ENCODE measurements around the gene SLC25A4. TPM values are rescaled to one million over a fixed set of nuclear protein-coding genes. Genes with fewer than 3 reads are reported as not detected.
A peak's percentile ranks its signal among the peaks of the same experiment; 100 is the strongest.
"Not testable (repeated sequence)": the region's sequence is repeated elsewhere in the genome, so short reads cannot be mapped to it uniquely, and the experiment has no call there.

Gene SLC25A4
- total RNA-seq, 1 experiment from 2014 or later: 11.0 TPM

DNA sequence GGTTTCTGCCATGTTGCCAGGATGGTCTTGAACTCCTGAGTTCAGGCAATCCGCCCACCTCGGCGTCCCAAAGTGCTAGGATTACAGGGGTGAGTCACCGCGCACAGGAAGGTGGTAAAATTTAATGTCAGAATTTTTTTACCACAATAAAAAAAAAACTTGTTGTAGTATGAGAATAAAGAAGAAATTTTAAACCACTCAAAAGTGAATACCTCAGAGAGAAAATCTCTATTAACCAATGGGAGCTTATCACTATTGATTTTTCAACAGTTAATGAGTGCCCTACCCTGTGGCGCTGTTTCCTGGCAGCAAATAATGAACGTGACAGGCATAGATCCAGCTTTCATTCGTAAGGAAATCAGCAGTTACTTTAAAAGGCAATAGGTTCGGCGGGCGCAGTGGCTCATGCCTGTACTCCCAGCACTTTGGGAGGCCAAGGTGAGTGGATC lies 32.7 kb upstream of the SLC25A4 start:
- H3K4me3 ChIP-seq: no peak overlapping the region
- H3K36me3 ChIP-seq: no peaks in the 10 kb centered on the region
- H3K27me3 ChIP-seq: no peaks in the 10 kb centered on the region
- no peak overlapping the region for H3K27ac ChIP-seq
- no peaks in the 10 kb centered on the region for H3K9me3 ChIP-seq (replicated peaks)
- H3K4me1 ChIP-seq: no peaks in the 10 kb centered on the region
- no peak for DNase-seq

- H3K36me3 ChIP-seq: no peaks in the 10 kb centered on the region
- peak; percentile 24 to 48 for DNase-seq
- no peaks in the 10 kb centered on the region for H3K4me1 ChIP-seq
- H3K9me3 ChIP-seq (replicated peaks): no peaks in the 10 kb centered on the region
- H3K27ac ChIP-seq: no peak overlapping the region
- no peaks in the 10 kb centered on the region for H3K27me3 ChIP-seq
- no peak overlapping the region for H3K4me3 ChIP-seq
Observed at GRCh38 chr4:185112104-185112503, 31.0 kb upstream of the SLC25A4 start.

DNA sequence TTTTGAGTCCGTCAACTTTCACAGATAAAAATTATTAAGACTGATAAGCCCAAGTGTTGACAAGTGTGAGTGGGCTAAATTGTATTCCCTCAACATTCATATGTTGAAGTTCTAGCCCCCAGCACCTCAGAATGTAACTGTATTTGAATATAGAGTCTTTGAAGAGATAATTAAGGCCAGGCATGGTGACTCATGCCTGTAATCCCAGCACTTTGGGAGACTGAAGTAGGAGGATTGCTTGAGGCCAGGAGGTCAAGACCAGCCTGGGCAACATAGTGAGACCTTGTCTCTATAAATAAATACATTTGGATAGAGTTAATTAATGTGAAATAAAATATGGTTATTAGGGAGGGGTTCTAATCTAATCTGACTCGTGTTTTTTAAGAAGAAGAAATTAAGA lies 29.7 kb upstream of the SLC25A4 start:
- Histone ChIP-seq H3K36me3 (no peaks in the 10 kb centered on the region), H3K27ac (no peak overlapping the region), H3K9me3 (replicated peaks) (no peaks in the 10 kb centered on the region), H3K4me1 (no peaks in the 10 kb centered on the region), H3K4me3 (no peak overlapping the region), H3K27me3 (no peaks in the 10 kb centered on the region)
- no peak for DNase-seq

DNA sequence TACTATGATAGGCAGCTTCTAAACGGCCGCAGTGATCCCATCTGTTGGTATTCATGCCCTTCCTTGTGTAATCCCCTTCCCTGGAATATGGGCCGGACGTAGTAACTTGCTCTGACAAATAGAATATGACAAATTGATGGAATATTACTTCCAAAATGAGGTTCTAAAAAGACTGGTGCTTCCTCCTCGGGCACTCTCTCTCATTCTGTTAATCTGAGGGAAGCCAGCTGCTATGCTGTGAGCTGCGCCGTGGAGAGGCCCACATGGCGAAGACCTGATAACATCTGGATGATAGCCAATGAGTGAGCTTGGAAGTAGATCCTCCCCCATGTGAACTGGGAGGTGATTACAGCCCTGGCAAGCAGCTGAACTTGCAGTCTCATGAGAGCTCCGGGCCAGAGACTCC lies 27.2 kb upstream of the SLC25A4 start:
- no peaks in the 10 kb centered on the region for H3K36me3 ChIP-seq
- H3K4me3 ChIP-seq: peak overlapping the region; percentile 36
- no peaks in the 10 kb centered on the region for H3K27me3 ChIP-seq
- DNase-seq: peak; percentile 88 to 94
- no peaks in the 10 kb centered on the region for H3K9me3 ChIP-seq (replicated peaks)
- peak overlapping the region; percentile 52 for H3K27ac ChIP-seq
- peaks cover 4% of the 10 kb centered on the region; the same call in 1 of the 2 replicates for H3K4me1 ChIP-seq

GRCh38 chr4:185117300-185117934 lies 25.6 kb upstream of the SLC25A4 start:
- no peaks in the 10 kb centered on the region for H3K27me3 ChIP-seq
- H3K4me1 ChIP-seq: peaks cover 4% of the 10 kb centered on the region; the same call in 1 of the 2 replicates
- no peak for DNase-seq
- H3K27ac ChIP-seq: no peak overlapping the region
- no peaks in the 10 kb centered on the region for H3K36me3 ChIP-seq
- H3K9me3 ChIP-seq (replicated peaks): no peaks in the 10 kb centered on the region
- H3K4me3 ChIP-seq: no peak overlapping the region

- Histone ChIP-seq H3K4me3 (no peak overlapping the region), H3K27ac (no peak overlapping the region), H3K4me1 (peaks cover 4% of the 10 kb centered on the region; the same call in 1 of the 2 replicates), H3K36me3 (no peaks in the 10 kb centered on the region), H3K9me3 (replicated peaks) (no peaks in the 10 kb centered on the region), H3K27me3 (no peaks in the 10 kb centered on the region)
- DNase-seq: no peak
Observed at GRCh38 chr4:185118876-185119275, 24.2 kb upstream of the SLC25A4 start.

DNA sequence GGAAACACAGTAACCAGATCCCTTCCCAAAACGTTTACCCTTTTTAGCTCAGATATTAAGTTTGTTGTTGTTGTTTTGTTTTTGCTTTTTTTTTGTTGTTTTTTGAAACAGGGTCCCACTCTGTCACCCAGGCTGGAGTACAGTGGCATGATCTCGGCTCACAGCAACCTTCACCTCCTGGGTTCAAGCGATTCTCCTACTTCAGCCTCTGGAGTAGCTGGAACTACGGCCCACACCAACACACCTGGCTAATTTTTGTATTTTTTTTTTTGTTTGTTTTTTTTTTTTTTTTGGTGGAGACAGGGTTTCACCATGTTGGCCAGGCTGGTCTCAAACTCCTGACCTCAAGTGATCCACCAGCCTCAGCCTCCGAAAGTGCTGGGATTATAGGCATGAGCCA lies 23.6 kb upstream of the SLC25A4 start:
- not testable (repeated sequence) for H3K36me3 ChIP-seq; H3K27ac ChIP-seq; H3K4me3 ChIP-seq; H3K9me3 ChIP-seq (replicated peaks); H3K27me3 ChIP-seq; DNase-seq; H3K4me1 ChIP-seq

DNA sequence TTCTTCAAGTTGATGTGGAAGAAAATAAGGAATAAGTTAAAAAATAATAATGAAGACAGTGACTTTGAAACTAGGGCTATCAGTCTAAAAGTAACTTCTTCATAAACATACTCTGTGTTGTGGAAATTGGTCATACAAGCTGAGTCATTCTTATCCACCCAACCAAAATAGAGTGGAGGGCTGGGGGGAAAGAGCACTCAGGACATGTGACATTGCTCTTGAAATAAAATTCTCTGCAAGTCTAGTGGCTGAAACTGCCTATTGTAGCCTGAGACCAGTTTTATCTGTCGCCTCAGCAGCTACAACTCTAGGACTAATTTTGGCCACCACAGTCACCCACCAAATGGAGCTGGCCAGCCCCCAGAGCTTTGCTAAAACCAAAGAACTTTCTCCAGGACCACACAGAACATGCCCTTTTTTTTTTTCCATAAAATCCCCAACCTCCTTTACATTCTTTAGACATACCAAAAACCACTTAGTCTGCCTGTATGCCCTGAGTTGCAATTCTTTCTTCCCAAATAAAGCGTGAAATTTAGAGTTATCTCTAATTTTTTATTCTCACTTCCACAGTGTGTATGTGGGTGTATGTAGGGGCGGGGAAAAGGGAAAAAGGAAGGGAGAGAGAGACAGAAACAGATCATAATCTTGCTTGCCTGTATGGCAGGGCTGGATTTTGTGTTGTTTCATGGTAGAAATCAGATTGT lies 23.0 kb upstream of the SLC25A4 start:
- Histone ChIP-seq H3K27me3 (no peaks in the 10 kb centered on the region), H3K27ac (no peak overlapping the region), H3K4me1 (peaks cover 4% of the 10 kb centered on the region; the same call in 1 of the 2 replicates), H3K4me3 (no peak overlapping the region), H3K9me3 (replicated peaks) (no peaks in the 10 kb centered on the region), H3K36me3 (no peaks in the 10 kb centered on the region)
- no peak for DNase-seq

DNA sequence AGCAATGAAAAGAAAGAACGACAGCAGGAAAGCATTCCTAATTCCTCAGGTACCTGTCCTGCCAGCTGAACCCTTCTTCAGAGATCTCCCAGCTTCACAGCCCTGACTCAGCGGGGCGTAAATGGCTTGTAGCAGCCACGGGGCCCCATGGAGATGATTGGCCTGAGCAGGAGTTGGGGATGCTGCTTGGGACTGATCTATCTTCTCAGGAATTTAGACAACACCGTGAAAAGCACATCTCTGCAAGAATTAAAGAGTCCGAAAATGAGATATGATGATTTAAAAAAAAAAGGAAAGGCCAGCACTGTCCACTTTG lies 22.5 kb upstream of the SLC25A4 start:
- Histone ChIP-seq H3K4me1 (peaks cover 4% of the 10 kb centered on the region; the same call in 1 of the 2 replicates), H3K27ac (no peak overlapping the region), H3K9me3 (replicated peaks) (no peaks in the 10 kb centered on the region), H3K4me3 (no peak overlapping the region), H3K27me3 (no peaks in the 10 kb centered on the region), H3K36me3 (no peaks in the 10 kb centered on the region)
- DNase-seq: peak in 1 of 2 experiments; percentile 12

- Histone ChIP-seq H3K4me3 (no peak overlapping the region), H3K9me3 (replicated peaks) (no peaks in the 10 kb centered on the region), H3K4me1 (peaks cover 4% of the 10 kb centered on the region; the same call in 1 of the 2 replicates), H3K36me3 (no peaks in the 10 kb centered on the region), H3K27me3 (no peaks in the 10 kb centered on the region), H3K27ac (no peak overlapping the region)
- no peak for DNase-seq
Observed at GRCh38 chr4:185122681-185123345, 20.3 kb upstream of the SLC25A4 start.

DNA sequence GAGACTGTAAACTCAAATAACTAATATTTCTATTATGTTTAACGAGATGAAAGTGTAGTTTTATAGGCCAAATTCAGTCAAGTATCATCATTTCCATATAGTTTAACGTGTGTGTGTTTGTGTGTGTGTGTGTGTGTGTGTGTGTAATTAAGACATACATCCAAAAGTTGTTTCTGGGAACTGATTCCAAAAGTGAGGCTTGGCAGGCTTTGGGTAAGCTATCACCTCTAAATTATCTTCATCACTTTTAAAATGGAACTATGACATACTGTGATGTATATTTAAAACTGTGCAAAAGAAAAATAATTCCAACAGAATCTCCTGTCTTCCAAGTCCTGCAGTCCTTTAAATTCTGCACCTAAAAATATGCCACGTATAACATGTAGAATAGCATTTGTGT lies 19.1 kb upstream of the SLC25A4 start:
- DNase-seq: no peak
- Histone ChIP-seq H3K4me3 (no peak overlapping the region), H3K9me3 (replicated peaks) (no peaks in the 10 kb centered on the region), H3K36me3 (no peaks in the 10 kb centered on the region), H3K27ac (no peak overlapping the region), H3K27me3 (no peaks in the 10 kb centered on the region), H3K4me1 (peaks cover 4% of the 10 kb centered on the region; the same call in 1 of the 2 replicates)

DNA sequence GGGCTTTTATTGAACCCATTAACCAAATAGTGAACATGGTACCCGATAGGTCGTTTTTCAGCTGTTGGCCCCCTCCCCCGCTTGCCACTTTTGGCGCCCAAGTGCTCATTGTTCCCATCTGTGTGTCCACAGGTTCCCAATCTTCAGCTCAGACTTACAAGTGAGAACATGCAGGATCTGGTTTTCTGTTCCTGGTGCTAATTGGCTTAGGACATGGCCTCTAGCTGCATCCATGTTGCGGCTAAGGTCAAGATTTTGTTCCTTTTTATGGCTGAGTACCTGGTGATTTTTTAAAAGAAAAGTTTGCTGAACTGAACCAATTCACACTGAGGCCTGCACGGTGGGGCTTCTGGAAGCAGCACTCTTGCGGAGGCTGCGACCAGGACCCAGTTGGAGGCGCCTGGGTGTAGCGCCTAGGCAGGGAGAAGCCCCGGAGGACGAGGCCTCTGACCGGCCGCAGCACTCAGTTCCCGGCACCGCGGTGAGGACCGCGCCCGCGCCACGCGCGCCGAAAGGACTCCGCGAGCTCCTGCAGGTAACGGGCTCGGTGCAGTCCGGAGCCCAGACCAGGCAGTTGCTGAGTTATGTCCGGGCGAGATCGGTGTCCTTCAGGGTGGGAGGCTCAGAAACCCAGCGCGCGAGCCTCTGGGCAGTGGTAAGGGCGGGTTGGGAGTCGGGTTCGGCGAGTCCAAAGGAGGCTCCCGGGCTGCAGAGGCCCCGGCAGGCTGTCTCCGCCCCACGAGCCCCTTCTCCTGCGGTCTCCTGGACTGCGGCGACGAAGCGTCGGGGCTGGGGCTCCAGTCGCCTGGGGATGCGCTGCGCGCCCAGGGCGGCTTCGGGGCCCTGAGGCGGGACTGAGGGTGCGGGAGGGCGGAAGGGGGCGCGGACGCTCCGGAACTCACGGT lies 15.8 kb upstream of the SLC25A4 start:
- Histone ChIP-seq H3K27me3 (no peaks in the 10 kb centered on the region), H3K36me3 (no peaks in the 10 kb centered on the region), H3K4me1 (no peaks in the 10 kb centered on the region), H3K4me3 (no peak overlapping the region), H3K9me3 (replicated peaks) (no peaks in the 10 kb centered on the region), H3K27ac (no peak overlapping the region)
- DNase-seq: no peak

DNA sequence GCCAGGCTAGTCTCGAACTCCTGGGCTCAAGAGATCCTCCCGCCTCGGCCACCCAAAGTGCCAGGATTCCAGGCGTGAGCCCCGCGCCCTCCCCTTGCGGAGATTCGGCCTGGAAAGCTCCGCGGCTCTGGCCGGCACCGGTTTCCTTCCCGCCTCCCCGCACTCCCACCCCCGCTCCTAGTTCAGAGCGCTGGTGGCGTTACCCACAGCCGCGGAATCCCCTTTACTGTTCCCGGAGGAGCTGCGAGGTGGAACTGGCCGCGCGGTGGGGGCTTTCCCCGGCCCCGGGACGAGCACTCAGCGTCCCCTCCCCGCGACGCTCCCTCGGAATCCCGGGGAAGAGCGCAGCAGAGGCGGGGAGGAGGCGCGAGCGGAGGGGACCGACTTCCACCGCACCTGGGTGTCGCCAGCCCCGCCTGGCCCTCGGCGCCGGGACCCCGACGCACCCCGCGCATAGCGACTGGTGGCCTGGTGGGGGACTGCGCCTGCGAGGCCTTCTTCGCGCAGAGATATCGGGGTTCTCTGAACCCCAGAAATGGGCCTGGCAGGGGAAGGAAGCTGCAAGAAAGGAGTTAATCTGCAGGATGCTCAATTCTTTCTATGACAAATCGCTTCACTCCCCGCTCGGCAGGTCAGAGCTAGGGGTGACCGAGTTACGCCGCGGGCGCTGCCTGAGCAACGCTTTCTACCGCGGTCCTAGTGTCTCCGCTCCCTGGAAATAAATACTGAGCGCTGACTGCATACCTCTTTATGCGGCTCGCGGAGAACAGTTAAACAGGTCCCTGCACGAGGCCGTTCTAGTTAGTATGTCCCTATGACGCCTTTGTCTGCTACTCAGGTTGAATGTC lies 14.6 kb upstream of the SLC25A4 start:
- no peaks in the 10 kb centered on the region for H3K9me3 ChIP-seq (replicated peaks)
- DNase-seq: no peak
- no peak overlapping the region for H3K27ac ChIP-seq
- no peaks in the 10 kb centered on the region for H3K4me1 ChIP-seq
- H3K27me3 ChIP-seq: no peaks in the 10 kb centered on the region
- no peak overlapping the region for H3K4me3 ChIP-seq
- no peaks in the 10 kb centered on the region for H3K36me3 ChIP-seq

All from SJCRH30 (cell line).